Measurements from ENCODE around the gene TRAPPC2.

DNA sequence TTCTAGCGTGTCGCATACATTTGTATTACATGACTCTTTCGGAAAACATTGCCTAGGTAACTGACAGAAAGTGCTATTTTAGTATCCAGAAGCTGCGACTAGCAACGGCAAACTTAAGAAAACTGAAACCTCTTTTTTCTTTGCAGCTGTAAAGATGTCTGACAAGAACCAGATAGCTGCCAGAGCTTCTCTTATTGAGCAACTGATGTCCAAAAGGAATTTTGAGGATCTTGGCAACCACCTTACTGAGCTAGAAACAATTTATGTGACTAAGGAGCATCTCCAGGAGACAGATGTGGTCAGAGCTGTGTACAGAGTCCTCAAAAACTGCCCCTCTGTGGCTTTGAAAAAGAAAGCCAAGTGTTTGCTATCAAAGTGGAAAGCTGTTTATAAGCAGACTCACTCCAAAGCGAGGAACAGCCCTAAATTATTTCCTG, 72.0 kb downstream of the TRAPPC2 start:
- no peak for TF ChIP-seq HMGA2 (CRISPR knock-in tag; IDR thresholded peaks at IDR 0.05)
- TF ChIP-seq, protein P1, sequence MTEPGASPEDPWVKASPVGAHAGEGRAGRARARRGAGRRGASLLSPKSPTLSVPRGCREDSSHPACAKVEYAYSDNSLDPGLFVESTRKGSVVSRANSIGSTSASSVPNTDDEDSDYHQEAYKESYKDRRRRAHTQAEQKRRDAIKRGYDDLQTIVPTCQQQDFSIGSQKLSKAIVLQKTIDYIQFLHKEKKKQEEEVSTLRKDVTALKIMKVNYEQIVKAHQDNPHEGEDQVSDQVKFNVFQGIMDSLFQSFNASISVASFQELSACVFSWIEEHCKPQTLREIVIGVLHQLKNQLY (CRISPR knock-in tag; IDR thresholded peaks at IDR 0.05) = no peak
- TF ChIP-seq, protein P2, sequence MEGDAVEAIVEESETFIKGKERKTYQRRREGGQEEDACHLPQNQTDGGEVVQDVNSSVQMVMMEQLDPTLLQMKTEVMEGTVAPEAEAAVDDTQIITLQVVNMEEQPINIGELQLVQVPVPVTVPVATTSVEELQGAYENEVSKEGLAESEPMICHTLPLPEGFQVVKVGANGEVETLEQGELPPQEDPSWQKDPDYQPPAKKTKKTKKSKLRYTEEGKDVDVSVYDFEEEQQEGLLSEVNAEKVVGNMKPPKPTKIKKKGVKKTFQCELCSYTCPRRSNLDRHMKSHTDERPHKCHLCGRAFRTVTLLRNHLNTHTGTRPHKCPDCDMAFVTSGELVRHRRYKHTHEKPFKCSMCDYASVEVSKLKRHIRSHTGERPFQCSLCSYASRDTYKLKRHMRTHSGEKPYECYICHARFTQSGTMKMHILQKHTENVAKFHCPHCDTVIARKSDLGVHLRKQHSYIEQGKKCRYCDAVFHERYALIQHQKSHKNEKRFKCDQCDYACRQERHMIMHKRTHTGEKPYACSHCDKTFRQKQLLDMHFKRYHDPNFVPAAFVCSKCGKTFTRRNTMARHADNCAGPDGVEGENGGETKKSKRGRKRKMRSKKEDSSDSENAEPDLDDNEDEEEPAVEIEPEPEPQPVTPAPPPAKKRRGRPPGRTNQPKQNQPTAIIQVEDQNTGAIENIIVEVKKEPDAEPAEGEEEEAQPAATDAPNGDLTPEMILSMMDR (IDR thresholded peaks at IDR 0.05) = no peak
- TF ChIP-seq, protein P3, sequence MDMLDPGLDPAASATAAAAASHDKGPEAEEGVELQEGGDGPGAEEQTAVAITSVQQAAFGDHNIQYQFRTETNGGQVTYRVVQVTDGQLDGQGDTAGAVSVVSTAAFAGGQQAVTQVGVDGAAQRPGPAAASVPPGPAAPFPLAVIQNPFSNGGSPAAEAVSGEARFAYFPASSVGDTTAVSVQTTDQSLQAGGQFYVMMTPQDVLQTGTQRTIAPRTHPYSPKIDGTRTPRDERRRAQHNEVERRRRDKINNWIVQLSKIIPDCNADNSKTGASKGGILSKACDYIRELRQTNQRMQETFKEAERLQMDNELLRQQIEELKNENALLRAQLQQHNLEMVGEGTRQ (CRISPR knock-in tag; IDR thresholded peaks at IDR 0.05) = no peak
- TF ChIP-seq ATF1 (CRISPR knock-in tag; IDR thresholded peaks at IDR 0.05) = no peak
- no peak for TF ChIP-seq TCF7 (CRISPR knock-in tag; IDR thresholded peaks at IDR 0.05; ENCODE audit: low read depth)

Data from WTC11 (cell line).